GM12864 (cell line): ENCODE results near the gene C19orf25.
A peak's percentile ranks its signal among the peaks of the same experiment; 100 is the strongest.

Experiments used
- DNase-seq: peaks from one replicate; pipeline ENCODE4 v3.0.0-alpha.2; 2011; ENCODE audit warnings: low read depth
- H3K4me3 ChIP-seq: 2 replicates; pipeline ENCODE4 v1.5.1; 2011; ENCODE audit warnings: mild to moderate bottlenecking, low read depth, low read length, control low read depth
- CTCF ChIP-seq: IDR thresholded peaks from 2 replicates; pipeline ENCODE4 v1.5.1; 2011; ENCODE audit warnings: low read depth, mild to moderate bottlenecking, moderate library complexity, low read length, control low read depth, inconsistent platforms; ENCODE audit errors: missing control alignments

Gene C19orf25

GRCh38 chr19:1511318-1512317 is 32.6 kb upstream of the C19orf25 start:
- no peak for TF ChIP-seq CTCF
- no peak for DNase-seq
- no peak overlapping the region for H3K4me3 ChIP-seq

DNA sequence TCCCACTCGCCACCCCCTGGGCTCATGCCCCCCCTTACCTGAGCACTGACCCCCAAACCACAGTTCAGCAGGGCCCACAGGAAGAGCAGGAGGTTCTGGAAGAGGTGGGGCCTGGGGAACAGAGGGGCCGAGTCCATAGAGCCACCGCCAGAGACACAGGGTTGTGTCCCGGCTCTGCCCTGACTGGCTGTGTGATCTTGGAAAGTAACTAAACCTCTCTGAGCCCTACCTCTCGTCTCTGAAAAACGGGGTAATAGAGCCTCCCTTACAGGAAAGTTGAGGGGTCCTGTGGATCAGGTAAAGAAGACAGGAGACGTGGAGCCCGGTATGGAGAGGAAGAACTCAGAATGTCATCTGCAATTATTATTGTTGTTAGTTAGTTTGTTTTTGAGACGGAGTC is 31.8 kb upstream of the C19orf25 start:
- no peak for TF ChIP-seq CTCF
- H3K4me3 ChIP-seq = no peak overlapping the region
- no peak for DNase-seq

GRCh38 chr19:1510442-1510806 is 31.4 kb upstream of the C19orf25 start:
- no peak for TF ChIP-seq CTCF
- DNase-seq = no peak
- H3K4me3 ChIP-seq = no peak overlapping the region

DNA sequence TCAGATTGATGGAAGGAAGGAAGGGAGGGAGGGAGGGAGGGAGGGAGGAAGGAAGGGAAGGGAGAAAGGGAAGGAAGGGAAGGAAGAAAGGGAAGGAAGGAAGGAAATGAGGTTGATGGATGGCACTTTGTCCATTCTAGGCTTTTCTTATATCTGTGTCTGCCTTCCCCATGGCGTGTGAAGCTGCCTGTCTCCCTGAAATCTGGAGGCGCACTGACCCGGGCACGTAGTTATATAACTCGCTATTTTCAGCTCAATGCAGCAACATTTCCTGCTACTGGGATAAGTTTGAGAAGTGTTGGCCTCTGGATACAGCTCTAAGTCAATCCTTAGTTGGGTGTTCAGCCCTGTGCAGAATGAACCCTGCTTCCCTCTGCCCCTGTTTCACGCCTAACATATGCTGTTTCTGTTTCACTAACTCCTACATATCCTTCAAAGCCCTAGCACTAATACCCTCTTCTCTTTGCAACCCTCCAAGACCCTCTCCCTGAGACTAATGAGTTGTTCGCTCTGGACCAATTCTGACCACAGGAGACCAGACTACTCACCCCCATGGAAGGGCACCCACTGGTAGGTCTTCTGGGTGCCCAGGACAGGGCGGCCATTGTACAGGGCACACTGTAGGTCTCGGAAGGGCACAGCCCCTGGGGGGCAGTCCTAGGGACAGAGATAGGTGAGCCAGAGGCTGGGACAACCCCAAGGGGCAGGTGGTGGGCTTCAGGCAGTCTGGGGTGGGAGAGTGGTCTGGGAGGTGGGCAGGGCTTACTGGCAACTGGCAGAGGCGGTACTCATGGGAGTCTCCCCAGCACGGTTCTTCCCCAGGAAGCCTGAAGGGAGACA is 30.8 kb upstream of the C19orf25 start:
- DNase-seq = no peak
- no peak for TF ChIP-seq CTCF
- no peak overlapping the region for H3K4me3 ChIP-seq

- TF ChIP-seq CTCF = no peak
- H3K4me3 ChIP-seq = no peak overlapping the region
- no peak for DNase-seq
Measured at GRCh38 chr19:1508507-1508856, 29.5 kb upstream of the C19orf25 start.

- no peak for TF ChIP-seq CTCF
- H3K4me3 ChIP-seq = peak overlapping the region; percentile 52
- peak; percentile 60 for DNase-seq
Measured at GRCh38 chr19:1507763-1508506, 28.9 kb upstream of the C19orf25 start.
